Neural cell (in vitro differentiated cells): ENCODE measurements around the gene C12orf75.

Source experiments
- CTCF ChIP-seq: fragments of 450-650 bp; IDR thresholded peaks from 2 replicates; pipeline ENCODE4 v1.5.1; 2014; ENCODE audit warnings: antibody characterized with exemption, mild to moderate bottlenecking, moderate library complexity; ENCODE audit not compliant: poor library complexity, severe bottlenecking
- EP300 ChIP-seq: fragments of 450-650 bp; conservative IDR thresholded peaks from 2 replicates; pipeline ENCODE4 v1.6.1; 2014; ENCODE audit warnings: antibody characterized with exemption, mild to moderate bottlenecking, moderate library complexity; ENCODE audit not compliant: poor library complexity, severe bottlenecking
- POLR2AphosphoS5 ChIP-seq: IDR thresholded peaks from 2 replicates; pipeline ENCODE4 v1.6.1; 2012
- TF ChIP-seq, protein P1 (sequence below): IDR thresholded peaks from 2 replicates; pipeline ENCODE4 v1.6.1; 2012; ENCODE audit warnings: borderline replicate concordance

- TF ChIP-seq CTCF (no peak), POLR2AphosphoS5 (no peak), EP300 (no peak)
- TF ChIP-seq, protein P1, sequence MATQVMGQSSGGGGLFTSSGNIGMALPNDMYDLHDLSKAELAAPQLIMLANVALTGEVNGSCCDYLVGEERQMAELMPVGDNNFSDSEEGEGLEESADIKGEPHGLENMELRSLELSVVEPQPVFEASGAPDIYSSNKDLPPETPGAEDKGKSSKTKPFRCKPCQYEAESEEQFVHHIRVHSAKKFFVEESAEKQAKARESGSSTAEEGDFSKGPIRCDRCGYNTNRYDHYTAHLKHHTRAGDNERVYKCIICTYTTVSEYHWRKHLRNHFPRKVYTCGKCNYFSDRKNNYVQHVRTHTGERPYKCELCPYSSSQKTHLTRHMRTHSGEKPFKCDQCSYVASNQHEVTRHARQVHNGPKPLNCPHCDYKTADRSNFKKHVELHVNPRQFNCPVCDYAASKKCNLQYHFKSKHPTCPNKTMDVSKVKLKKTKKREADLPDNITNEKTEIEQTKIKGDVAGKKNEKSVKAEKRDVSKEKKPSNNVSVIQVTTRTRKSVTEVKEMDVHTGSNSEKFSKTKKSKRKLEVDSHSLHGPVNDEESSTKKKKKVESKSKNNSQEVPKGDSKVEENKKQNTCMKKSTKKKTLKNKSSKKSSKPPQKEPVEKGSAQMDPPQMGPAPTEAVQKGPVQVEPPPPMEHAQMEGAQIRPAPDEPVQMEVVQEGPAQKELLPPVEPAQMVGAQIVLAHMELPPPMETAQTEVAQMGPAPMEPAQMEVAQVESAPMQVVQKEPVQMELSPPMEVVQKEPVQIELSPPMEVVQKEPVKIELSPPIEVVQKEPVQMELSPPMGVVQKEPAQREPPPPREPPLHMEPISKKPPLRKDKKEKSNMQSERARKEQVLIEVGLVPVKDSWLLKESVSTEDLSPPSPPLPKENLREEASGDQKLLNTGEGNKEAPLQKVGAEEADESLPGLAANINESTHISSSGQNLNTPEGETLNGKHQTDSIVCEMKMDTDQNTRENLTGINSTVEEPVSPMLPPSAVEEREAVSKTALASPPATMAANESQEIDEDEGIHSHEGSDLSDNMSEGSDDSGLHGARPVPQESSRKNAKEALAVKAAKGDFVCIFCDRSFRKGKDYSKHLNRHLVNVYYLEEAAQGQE = no peak
Observed at GRCh38 chr12:105349138-105349537, 18.6 kb downstream of the C12orf75 start.
